HG03460 (cell line): ENCODE measurements around the gene HINT2.

Source experiments
- ATAC-seq: cut with Tn5 transposase; IDR thresholded peaks from one replicate; pipeline ENCODE4 v1.9.1; 2021; ENCODE audit not compliant: unreplicated experiment

Gene HINT2

GRCh38 chr9:35812025-35812602 is 2.7 kb downstream of the HINT2 start, which contains the start of gene SPAG8:
Gene SPAG8 (minus strand): TSS chr9:35812262. CDS start chr9:35812147, 115 bp downstream.
- peak; percentile 55 for ATAC-seq

GRCh38 chr9:35811381-35812024 is 3.3 kb downstream of the HINT2 start:
- ATAC-seq: no peak

- ATAC-seq: no peak
Measured at GRCh38 chr9:35810122-35810521, 4.7 kb downstream of the HINT2 start.

- ATAC-seq: no peak
Measured at GRCh38 chr9:35808433-35808832, 6.4 kb downstream of the HINT2 start.

GRCh38 chr9:35806101-35806500 is 8.7 kb downstream of the HINT2 start:
- no peak for ATAC-seq

DNA sequence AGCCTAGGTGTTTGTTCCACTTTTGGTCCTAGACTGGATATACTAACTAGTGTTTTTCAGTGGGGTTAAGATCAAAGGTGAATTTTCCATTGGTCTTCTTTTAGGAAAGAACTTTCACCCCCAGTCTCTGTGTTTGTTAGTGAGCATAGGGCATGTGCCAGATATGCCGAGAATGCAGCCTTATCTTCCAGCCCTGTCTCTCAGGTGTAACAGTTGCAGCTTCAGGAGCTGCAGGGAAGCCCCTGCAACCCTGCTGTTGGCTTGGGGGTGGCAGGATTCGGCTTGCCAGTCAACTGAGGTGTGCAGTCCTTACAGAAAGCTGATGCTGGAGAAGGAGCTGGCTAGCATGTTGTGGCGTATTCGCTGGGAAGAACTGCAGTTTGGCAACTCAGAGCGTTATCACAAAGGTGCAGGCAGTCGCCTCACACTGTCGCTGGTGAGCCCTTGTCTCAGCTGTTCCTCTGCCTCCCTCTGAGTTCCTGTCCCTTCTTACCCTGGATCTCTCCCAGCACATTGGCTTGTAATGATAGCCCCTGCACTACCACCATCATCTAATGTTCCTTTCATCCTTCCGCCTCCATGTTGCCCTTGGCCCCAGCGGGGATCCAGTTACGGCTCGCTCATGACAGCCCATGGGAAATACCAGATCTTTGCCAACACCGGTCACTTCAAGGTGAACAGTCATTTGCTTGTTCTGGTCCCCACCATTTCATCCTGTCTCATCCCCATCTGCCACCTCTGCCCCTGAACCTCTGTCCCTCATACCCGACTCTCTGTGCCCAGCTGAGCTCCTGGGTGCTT is 13.3 kb downstream of the HINT2 start:
- ATAC-seq: no peak

- no peak for ATAC-seq
Measured at GRCh38 chr9:35800530-35800929, 14.3 kb downstream of the HINT2 start.

- no peak for ATAC-seq
Measured at GRCh38 chr9:35798658-35799374, 16.0 kb downstream of the HINT2 start.

DNA sequence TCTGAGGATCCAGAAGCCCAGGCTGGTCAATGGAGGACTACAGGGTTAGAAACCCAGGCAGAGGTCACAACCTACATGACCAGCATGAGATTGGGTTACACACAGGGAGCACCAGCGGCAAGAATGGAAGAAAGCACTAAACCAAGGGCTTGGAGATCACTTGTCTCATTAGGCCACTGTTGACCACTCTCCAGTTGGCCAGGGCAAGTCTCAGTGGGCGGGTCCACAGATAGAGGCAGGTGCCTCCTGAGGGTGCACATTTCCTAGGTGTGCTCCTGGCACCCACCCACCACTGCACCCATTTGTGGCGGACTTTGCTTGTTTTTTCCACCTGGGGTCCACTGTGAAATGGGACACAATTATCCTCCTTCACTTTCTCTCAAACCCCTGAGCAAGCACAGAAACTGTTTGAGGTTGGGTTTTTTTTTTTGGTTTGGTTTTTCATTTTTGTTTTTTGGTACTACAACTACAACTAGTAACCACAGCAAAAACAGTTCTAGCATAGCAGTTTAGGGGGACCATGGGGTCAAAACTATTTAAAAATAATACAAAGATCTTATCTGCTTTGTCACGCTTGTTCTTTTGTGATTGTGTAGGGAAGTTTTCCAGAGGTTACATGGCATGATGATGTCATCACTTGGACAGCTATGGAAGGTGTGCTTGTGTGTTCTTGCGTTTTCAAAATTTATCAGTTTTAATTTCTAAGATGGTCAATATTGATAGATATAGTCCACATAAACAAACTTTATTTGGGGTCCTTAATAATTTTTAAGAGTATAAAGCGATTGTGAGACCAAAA is 17.3 kb downstream of the HINT2 start:
- ATAC-seq: no peak

GRCh38 chr9:35795695-35796094 is 19.1 kb downstream of the HINT2 start:
- ATAC-seq: no peak

DNA sequence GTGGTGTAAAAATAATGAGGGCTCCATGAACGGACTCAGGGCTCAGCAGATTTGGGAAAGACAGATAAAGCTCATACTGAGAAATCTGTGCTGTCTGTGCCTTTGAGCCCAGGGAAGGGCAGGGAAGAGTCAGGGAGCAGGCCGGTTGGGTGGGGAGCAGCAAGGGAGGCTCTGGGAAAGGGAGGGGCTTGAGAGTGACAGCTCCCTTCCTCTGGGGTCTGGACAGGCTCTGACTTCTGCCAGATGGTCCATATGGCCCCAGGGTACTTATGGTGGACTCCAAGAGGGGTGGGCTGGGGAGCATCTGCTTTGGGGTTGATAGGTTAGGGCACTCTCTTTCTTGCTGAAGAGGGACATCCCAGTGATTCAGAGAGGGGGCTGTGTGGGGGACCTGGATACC is 21.4 kb downstream of the HINT2 start:
- no peak for ATAC-seq

- ATAC-seq: no peak
Measured at GRCh38 chr9:35792826-35793225, 22.0 kb downstream of the HINT2 start.

DNA sequence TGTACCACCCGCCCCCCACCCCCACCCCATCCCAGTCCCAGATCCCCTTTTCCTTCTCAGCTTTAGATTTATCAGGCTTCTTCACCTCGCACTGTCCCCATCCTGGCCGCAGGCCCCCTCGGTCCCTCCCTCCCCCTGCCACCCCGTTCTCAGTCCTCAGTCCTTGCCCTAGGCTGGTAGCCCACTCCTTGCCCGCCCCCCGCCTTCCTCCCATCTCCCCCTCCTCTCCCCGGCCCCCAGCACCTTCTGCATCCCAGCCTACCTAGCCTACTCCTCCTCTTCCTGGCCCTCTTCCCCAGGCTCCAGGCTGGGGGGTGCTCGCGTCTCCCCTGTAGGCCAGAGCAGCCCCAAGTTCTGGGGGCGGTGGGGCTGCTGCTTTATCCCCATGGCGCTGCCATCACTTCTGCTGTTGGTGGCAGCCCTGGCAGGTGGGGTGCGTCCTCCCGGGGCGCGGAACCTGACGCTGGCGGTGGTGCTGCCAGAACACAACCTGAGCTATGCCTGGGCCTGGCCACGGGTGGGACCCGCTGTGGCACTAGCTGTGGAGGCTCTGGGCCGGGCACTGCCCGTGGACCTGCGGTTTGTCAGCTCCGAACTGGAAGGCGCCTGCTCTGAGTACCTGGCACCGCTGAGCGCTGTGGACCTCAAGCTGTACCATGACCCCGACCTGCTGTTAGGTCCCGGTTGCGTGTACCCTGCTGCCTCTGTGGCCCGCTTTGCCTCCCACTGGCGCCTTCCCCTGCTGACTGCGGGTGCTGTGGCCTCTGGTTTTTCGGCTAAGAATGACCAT is 22.6 kb downstream of the HINT2 start:
- ATAC-seq: no peak

DNA sequence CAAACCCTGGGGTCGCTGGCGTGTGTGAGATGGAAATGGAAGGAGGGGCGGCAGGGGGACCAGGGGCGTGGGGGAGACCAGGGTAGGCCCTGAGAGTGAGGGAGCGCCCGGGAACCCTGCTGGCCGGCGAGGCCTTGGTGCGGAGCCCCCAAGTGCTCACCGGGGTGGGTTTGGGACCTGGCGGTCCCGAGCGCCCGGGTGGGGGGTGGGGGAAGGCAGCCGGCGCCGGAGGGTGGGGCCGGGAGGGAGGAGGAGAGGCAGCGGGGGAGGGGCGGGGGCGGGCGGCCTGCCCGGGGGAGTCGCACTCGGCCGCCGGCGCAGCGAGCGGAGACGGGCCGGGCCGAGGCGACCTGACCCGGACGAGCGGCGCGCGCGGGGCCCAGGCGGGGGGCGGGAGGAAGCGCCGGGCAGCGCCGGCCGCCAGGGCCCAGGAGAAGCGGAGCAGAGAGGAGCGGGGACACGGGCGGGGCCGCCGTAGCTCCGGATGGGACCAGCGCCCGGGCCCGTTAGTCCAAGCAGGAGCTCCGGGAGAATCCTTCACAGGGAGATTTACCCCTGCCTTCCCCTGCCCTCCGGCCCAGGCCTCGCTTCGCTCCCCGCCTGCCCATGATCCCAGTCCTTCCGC is 23.4 kb downstream of the HINT2 start, which contains the start of gene NPR2:
TSS of gene NPR2 (plus strand) at position 295 of the 625 bp plus-strand sequence. CDS start 818 bp downstream, outside the sequence.
- no peak for ATAC-seq

DNA sequence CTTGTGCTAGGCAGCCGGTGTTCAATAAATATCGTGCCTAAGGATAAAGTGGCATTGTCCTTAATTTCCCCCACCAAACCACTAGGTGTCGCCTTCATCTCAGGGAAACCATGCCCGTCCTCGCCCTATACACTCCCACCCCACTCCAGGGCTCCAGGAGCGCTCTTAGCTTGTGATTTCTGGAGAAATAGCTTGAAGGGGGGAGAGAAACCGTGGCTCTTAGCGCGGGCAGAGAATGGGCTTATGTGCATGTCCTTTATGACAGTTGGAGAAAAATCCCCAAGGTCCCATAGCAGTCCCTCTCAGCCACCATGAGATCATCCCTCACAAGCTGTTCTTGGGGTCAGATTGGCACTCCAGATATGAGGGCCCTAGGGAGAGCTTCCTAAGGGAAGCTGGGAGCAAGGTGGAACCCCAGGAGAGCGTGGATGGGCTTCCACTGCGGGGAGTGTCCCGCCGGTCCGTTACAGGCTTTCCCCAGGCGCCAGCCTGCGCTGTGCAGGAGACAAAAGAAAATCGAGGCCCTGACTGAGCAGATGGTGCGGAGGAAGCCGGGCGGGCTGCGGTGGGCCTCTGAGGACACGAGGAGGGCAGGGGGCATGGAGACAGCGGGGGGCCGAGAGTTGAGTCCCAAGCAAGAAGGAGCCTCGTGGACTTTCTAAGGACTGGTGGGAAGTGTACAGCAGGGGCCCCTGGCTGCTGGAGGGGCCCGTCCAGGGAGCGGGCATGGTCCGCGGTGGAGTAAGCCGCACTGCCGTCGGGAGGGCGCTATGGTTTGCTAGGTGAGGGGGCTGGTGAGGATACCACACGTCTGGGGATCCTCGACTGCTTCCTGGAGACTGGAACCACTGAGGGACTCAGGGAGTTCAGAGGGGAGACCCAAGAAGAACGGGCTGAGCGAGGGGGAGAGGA is 24.2 kb downstream of the HINT2 start:
- no peak for ATAC-seq

DNA sequence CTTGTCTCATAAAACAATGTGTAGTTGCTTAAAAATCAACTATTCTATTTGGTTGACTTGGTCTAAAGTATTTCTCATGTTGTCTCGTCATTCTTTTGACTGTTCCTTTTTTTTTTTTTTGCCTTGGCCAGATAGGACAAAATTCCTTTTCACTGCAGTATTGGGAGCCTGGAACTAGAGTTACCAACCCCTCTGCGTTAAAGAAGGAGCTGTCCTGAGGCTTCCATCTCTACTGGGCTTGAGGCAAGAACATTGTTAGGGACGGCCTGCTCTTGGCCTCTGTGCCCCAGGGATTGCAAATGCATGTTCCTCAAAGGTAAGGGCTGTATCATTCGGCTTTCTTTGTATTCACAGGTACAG is 24.8 kb downstream of the HINT2 start:
- ATAC-seq: no peak

- no peak for ATAC-seq
Measured at GRCh38 chr9:35789541-35789940, 25.3 kb downstream of the HINT2 start.

GRCh38 chr9:35783418-35783817 is 31.4 kb downstream of the HINT2 start:
- no peak for ATAC-seq
